WERI-Rb-1 (cell line): Measurements from ENCODE around the gene CERS2.

Source experiments
- DNase-seq: peaks from one replicate; pipeline ENCODE4 v3.0.0-alpha.2; 2020
- H3K27ac ChIP-seq: fragments of 250-450 bp; sonication (Bioruptor Pico); 2 replicates; pipeline ENCODE4 v1.5.1; 2020; ENCODE audit warnings: mild to moderate bottlenecking, moderate library complexity
- H3K27me3 ChIP-seq: fragments of 250-450 bp; sonication (Bioruptor Pico); 2 replicates; pipeline ENCODE4 v1.5.1; 2021; ENCODE audit warnings: mild to moderate bottlenecking, low read depth, moderate library complexity; ENCODE audit not compliant: insufficient read depth, severe bottlenecking
- H3K36me3 ChIP-seq: fragments of 250-450 bp; sonication (Bioruptor Pico); 2 replicates; pipeline ENCODE4 v1.5.1; 2020; ENCODE audit warnings: mild to moderate bottlenecking, moderate library complexity
- H3K4me3 ChIP-seq: 2 replicates; pipeline ENCODE4 v1.5.1; 2011; ENCODE audit warnings: low read depth, mild to moderate bottlenecking, control low read depth, low read length
- H3K9me3 ChIP-seq: fragments of 250-450 bp; sonication (Bioruptor Pico); 2 replicates; pipeline ENCODE4 v1.5.1; 2021; ENCODE audit warnings: mild to moderate bottlenecking, moderate library complexity; ENCODE audit not compliant: severe bottlenecking
- TF ChIP-seq, protein P1 (sequence below): IDR thresholded peaks from 2 replicates; pipeline ENCODE4 v1.5.1; 2011; ENCODE audit warnings: low read depth, mild to moderate bottlenecking, control low read depth, inconsistent platforms, low read length

The CERS2 gene

DNA sequence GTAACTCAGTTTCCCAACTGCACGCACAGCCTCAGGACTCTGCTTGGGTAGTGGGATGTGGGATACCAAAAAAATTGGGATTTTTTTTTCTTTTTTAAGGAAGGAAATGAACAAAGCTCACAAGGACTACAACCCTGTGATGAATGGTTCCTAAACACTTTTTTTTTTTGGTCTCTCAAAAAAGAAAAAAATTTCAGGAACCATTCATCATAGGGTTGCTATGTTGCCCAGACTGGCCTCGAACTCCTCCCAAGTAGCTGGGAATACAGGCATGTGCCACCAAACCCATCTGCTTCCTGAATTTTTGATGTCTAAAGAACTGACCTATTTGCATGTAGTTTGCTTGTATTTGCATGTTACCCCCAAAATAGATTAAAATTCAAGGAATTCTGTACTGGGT is 25.3 kb upstream of the CERS2 start:
- Histone ChIP-seq H3K9me3 (no peaks in the 10 kb centered on the region), H3K27me3 (no peaks in the 10 kb centered on the region), H3K27ac (no peak overlapping the region), H3K4me3 (no peak overlapping the region), H3K36me3 (peaks cover 44% of the 10 kb centered on the region)
- no peak for DNase-seq
- TF ChIP-seq, protein P1, sequence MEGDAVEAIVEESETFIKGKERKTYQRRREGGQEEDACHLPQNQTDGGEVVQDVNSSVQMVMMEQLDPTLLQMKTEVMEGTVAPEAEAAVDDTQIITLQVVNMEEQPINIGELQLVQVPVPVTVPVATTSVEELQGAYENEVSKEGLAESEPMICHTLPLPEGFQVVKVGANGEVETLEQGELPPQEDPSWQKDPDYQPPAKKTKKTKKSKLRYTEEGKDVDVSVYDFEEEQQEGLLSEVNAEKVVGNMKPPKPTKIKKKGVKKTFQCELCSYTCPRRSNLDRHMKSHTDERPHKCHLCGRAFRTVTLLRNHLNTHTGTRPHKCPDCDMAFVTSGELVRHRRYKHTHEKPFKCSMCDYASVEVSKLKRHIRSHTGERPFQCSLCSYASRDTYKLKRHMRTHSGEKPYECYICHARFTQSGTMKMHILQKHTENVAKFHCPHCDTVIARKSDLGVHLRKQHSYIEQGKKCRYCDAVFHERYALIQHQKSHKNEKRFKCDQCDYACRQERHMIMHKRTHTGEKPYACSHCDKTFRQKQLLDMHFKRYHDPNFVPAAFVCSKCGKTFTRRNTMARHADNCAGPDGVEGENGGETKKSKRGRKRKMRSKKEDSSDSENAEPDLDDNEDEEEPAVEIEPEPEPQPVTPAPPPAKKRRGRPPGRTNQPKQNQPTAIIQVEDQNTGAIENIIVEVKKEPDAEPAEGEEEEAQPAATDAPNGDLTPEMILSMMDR, result no peak

DNA sequence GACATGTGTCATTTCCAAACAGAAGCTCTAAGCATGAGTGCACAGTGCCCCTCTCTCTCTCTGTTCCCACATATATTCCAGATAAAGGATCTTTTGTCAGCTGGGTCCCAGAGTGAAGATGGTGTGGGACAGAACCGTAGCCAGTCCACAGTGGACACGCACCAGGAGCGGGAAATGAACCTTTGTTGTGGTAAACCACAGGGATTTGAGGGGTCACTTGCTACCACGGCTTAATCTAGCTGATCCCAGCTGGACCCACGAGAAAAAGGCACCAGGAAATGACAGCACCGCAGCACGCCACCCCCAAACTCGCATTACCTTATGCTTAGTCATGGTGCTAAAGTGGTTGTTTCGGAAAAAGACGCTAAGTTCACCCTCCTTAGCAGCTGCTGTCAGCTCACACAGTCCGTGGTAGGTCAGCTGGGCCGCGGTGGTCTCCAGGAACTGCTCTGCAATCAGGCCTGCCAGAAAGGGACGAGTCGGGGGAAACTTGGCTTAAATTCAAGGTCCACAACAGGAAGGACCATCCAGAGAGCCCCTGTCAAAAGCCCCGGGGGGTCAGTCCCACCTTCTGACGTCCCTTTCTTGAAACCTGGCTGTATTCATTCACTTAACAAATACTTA is 24.5 kb upstream of the CERS2 start:
- Histone ChIP-seq H3K27ac (no peak overlapping the region), H3K4me3 (no peak overlapping the region)
- TF ChIP-seq, protein P1, result no peak

DNA sequence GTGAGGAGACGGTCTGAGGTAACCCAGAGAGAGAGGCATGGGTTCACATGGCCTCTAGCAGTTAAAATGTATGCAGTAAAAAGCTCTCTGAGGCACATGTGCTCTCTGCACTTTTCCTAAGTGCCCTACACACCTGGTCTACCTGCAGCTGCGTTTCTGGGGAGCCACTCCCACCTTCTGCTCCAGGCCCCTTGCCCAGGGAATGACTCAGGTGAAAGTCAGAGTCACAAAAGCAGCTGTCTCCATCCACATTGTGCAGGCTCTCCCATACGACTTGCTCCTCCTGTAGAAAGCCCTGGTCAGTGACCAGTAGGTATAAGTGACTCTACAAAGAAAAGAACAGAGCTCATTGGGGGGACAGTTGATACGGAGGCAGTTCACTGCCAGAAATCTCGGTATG is 23.3 kb upstream of the CERS2 start:
- TF ChIP-seq, protein P1, result no peak
- Histone ChIP-seq H3K27ac (no peak overlapping the region), H3K9me3 (no peaks in the 10 kb centered on the region), H3K4me3 (no peak overlapping the region), H3K27me3 (no peaks in the 10 kb centered on the region), H3K36me3 (peaks cover 44% of the 10 kb centered on the region)
- DNase-seq, result no peak

More for the DNA sequence above, 24.5 kb upstream of the CERS2 start:
- H3K36me3 ChIP-seq, result peaks cover 44% of the 10 kb centered on the region
- no peak for DNase-seq
- H3K27me3 ChIP-seq, result no peaks in the 10 kb centered on the region
- H3K9me3 ChIP-seq, result no peaks in the 10 kb centered on the region

DNA sequence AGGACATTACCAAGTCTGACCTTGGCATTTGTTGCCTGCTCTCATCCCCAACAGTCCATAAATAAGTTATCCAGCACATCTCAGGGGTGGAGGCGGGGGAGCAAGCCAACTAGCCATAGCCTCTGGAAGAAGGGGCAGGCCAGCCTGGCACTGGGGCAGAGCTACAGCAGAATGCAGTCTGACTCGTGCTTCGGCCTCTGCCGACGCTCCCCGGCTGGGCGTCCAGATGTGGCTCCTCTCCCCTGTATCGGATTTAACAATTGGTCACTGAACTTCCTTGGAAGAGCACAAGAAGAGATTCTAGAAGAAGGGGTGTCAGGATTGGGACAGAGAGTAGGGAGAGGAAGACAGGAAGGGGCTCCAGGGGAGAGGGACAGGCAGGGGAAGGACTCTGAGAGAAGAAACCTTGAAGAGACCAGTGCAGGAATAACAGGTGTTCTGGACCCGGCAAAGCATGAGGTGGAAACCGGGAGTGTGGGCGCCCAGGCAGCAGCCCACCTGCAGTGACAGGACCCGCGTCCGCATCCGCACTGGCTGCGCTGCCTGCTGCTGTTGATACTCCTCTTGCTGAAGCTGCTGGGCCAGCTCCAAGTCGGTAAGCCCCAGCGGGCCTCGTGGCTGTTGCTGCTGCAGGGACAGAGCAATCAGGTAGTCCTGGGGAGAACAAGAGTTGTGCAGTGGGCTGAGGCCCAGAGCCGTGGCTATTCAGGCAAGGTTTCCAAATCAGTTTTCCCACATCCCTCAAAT is 22.7 kb upstream of the CERS2 start:
- Histone ChIP-seq H3K27ac (no peak overlapping the region), H3K9me3 (no peaks in the 10 kb centered on the region), H3K27me3 (no peaks in the 10 kb centered on the region), H3K4me3 (no peak overlapping the region), H3K36me3 (peaks cover 38% of the 10 kb centered on the region)
- DNase-seq, result no peak
- TF ChIP-seq, protein P1, result no peak

DNA sequence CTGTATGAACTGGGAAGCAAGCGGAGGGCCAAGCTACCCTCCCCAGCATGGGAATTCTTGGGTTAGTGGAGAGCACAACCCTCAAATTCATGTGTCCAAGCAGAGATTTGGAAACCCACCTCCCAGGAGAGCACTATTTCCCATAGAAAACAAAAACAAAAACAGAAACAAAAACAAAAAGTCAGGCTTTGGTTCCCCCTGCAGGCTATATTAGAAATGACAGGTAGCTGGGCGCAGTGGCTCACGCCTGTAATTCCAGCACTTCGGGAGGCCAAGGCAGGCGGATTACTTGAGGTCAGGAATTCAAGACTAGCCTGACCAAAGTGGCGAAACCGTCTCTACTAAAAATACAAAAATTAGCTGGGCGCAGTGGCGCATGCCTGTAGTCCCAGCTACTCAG is 21.3 kb upstream of the CERS2 start:
- Histone ChIP-seq H3K36me3 (peaks cover 29% of the 10 kb centered on the region), H3K4me3 (no peak overlapping the region), H3K9me3 (no peaks in the 10 kb centered on the region), H3K27me3 (no peaks in the 10 kb centered on the region), H3K27ac (no peak overlapping the region)
- DNase-seq, result peak; percentile 71
- TF ChIP-seq, protein P1, result peak; percentile 83
